Vagina (tissue), 2 donors: ENCODE data around the gene CYB561. TPM values are rescaled to one million over a fixed set of nuclear protein-coding genes. Genes with fewer than 3 reads are reported as not detected.

Source experiments
- DNase-seq, 2 donors: peaks; one replicate each; pipeline ENCODE4 v3.0.0-alpha.2; 2017; ENCODE audit errors: extremely low spot score in 2 of 2
- H3K27ac ChIP-seq: fragments of 200-600 bp; sonication (generic); one replicate; pipeline ENCODE4 v1.5.1; 2019
- H3K27me3 ChIP-seq: fragments of 200-600 bp; sonication (generic); one replicate; pipeline ENCODE4 v1.5.1; 2019
- H3K36me3 ChIP-seq, 2 donors: fragments of 200-600 bp; sonication (generic); one replicate each; pipeline ENCODE4 v1.5.1; 2017 to 2019
- H3K4me1 ChIP-seq: fragments of 200-600 bp; sonication (generic); one replicate; pipeline ENCODE4 v1.5.1; 2019
- H3K4me3 ChIP-seq, 2 donors: fragments of 200-600 bp; sonication (generic); 1 replicate in 1 of 2; 2 replicates in 1 of 2; pipeline ENCODE4 v1.5.1; 2016 to 2019
- H3K9me3 ChIP-seq: fragments of 200-600 bp; sonication (generic); one replicate; pipeline ENCODE4 v1.5.1; 2019
- POLR2A ChIP-seq, 2 donors: fragments of 450-650 bp; IDR thresholded peaks; one replicate each; pipeline ENCODE4 v1.6.1; 2017; ENCODE audit warnings: antibody characterized with exemption in 2 of 2, mild to moderate bottlenecking in 2 of 2, moderate library complexity in 2 of 2
- POLR2AphosphoS5 ChIP-seq, 2 donors: sonication (generic); formaldehyde crosslinking; IDR thresholded peaks; one replicate each; pipeline ENCODE4 v1.9.0; 2017; ENCODE audit warnings: antibody characterized with exemption in 2 of 2, mild to moderate bottlenecking in 2 of 2, low read depth in 1 of 2; ENCODE audit not compliant: insufficient read depth in 1 of 2
- intact Hi-C: fragments of 100-400 bp; cut with DNase I; formaldehyde crosslinking; loops from one replicate; pipeline ENCODE4 v1.15.1; 2023
- small RNA-seq: library from RNA; depleted of rRNA; stranded (forward); fragments of <200 nt; gene quantifications from one replicate; pipeline ENCODE3, GENCODE V24; 2016
- total RNA-seq: library from RNA; depleted of rRNA; stranded (reverse); fragments of >200 nt; gene quantifications from one replicate; pipeline ENCODE4 v1.2.3, GENCODE V29; 2016
- TF ChIP-seq, protein P1 (sequence below), 3 experiments: fragments of 450-650 bp in 2 of 3; fragments of 200-600 bp in 1 of 3; sonication (generic) in 1 of 3; IDR thresholded peaks; one replicate each; pipeline ENCODE4 v1.5.1; 2017 to 2019; ENCODE audit warnings: antibody characterized with exemption in 3 of 3, mild to moderate bottlenecking in 2 of 3, moderate library complexity in 2 of 3

The CYB561 gene
- total RNA-seq, 1 donor from 2014 or later: 46.2 TPM

DNA sequence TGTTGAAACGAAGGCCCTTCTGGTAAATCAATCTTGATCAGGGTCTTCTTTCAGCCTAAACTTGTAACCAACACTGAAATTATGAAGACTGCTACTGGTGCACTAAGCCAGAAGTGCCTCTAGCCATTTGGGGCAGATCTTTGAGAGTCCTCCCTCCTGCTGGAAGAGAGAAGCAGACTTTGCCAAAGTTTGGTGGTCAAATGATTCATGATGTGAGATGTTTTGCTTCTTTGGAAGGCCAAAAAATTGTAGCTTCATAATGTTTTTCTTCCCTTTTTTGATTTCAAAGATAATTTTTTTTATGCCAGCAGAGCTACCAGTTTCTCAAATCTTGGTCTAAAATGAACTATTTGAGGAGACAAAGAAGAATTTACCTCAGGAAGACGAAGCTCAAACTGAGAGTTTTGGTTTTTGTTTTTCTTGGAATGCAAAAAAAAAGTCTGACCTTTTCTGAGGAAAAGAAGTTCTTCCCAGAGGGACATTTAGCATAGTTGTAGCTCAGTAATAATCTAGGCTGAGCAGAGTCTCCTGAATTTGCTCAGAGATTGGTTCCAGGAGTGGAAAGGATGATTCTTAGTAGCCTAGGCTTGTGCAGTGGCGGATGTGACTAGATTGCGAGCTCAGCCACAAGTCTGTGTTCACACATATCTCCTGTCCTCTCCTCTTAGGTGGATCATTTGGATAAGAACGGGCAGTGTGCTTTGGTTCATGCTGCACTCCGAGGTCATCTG is 50.9 kb downstream of the CYB561 start:
- no peak overlapping the region for H3K27ac ChIP-seq
- no peaks in the 10 kb centered on the region for H3K9me3 ChIP-seq
- DNase-seq: no peak
- TF ChIP-seq, protein P1, sequence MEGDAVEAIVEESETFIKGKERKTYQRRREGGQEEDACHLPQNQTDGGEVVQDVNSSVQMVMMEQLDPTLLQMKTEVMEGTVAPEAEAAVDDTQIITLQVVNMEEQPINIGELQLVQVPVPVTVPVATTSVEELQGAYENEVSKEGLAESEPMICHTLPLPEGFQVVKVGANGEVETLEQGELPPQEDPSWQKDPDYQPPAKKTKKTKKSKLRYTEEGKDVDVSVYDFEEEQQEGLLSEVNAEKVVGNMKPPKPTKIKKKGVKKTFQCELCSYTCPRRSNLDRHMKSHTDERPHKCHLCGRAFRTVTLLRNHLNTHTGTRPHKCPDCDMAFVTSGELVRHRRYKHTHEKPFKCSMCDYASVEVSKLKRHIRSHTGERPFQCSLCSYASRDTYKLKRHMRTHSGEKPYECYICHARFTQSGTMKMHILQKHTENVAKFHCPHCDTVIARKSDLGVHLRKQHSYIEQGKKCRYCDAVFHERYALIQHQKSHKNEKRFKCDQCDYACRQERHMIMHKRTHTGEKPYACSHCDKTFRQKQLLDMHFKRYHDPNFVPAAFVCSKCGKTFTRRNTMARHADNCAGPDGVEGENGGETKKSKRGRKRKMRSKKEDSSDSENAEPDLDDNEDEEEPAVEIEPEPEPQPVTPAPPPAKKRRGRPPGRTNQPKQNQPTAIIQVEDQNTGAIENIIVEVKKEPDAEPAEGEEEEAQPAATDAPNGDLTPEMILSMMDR (IDR thresholded peaks at IDR 0.05): no peak
- TF ChIP-seq POLR2A (IDR thresholded peaks at IDR 0.05) (no peak), POLR2AphosphoS5 (IDR thresholded peaks at IDR 0.05; ENCODE audit: insufficient read depth in 1 of 2, low read depth in 1 of 2) (no peak)
- H3K4me1 ChIP-seq: peaks cover 21% of the 10 kb centered on the region
- intact Hi-C loops: no loop called here
- H3K4me3 ChIP-seq: no peak overlapping the region
- no peaks in the 10 kb centered on the region for H3K27me3 ChIP-seq
- peaks cover 0 to 6% of the 10 kb centered on the region in 2 donors for H3K36me3 ChIP-seq

GRCh38 chr17:63390090-63390489 is 56.0 kb downstream of the CYB561 start:
- intact Hi-C loops: no loop called here
- H3K27me3 ChIP-seq: no peaks in the 10 kb centered on the region
- no peaks in the 10 kb centered on the region for H3K36me3 ChIP-seq
- no peak overlapping the region for H3K27ac ChIP-seq
- DNase-seq: no peak
- H3K4me3 ChIP-seq: no peak overlapping the region
- H3K4me1 ChIP-seq: no peaks in the 10 kb centered on the region
- TF ChIP-seq, protein P1 (IDR thresholded peaks at IDR 0.05): no peak
- TF ChIP-seq POLR2AphosphoS5 (IDR thresholded peaks at IDR 0.05; ENCODE audit: insufficient read depth in 1 of 2, low read depth in 1 of 2) (no peak), POLR2A (IDR thresholded peaks at IDR 0.05) (no peak)
- no peaks in the 10 kb centered on the region for H3K9me3 ChIP-seq

DNA sequence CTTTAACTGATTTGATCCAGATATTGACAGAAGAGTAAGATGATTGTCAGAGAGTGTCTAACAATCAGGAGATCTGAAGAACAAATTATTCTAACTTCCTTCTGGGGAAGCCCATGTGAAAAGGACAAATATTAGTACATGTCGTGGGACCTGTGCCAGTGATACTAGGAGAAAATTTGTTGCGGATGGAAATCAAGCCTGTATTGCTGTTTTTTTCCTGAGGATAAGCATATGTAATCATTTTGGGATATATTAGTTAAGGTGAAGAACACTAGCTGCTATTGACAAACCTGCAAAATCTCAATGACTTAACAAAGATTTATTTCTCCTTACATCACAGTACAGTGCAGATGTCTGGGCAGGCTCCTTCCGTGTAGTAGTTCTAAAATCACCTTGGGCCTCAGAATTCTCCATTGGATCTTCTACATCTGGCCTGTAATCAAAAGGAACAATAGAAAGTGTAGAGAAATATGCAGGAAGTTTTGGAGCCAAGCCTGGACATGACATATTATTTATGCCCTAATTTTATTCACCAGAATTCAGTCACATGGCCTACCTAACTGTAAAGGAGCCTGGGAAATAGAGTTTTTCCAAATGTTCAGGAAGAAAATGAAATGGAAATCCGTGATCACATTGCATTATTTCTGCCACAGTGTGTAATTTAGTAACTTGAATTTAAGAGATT is 58.3 kb downstream of the CYB561 start:
- intact Hi-C loops: no loop called here
- Histone ChIP-seq H3K4me1 (no peaks in the 10 kb centered on the region), H3K27me3 (no peaks in the 10 kb centered on the region), H3K4me3 (no peak overlapping the region), H3K36me3 (no peaks in the 10 kb centered on the region), H3K27ac (no peak overlapping the region), H3K9me3 (no peaks in the 10 kb centered on the region)
- DNase-seq: no peak
- no peak for TF ChIP-seq POLR2A (IDR thresholded peaks at IDR 0.05)
- peak in 1 of 2 donors; percentile 15 for TF ChIP-seq POLR2AphosphoS5 (IDR thresholded peaks at IDR 0.05; ENCODE audit: insufficient read depth in 1 of 2, low read depth in 1 of 2)
- TF ChIP-seq, protein P1 (IDR thresholded peaks at IDR 0.05): no peak

DNA sequence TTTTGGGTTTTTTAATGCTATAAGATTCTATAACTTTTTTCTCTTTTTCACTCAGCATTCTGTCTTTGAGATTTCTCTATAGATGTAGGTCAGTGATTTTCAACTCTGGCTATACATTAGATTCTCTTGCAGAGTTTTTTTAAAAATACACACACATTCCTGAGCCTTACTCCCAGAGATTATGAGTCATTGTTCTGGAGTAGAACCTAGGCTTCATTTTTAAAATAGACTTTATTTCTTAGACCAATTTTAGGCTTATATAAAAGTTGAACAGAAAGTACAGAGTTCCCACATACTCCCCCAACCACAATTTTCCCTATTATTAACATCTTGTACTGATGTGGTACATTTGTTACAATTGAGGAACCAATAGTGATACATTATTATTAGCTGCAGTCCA is 63.3 kb downstream of the CYB561 start:
- H3K36me3 ChIP-seq: no peaks in the 10 kb centered on the region
- no peak overlapping the region for H3K4me3 ChIP-seq
- H3K27ac ChIP-seq: no peak overlapping the region
- DNase-seq: no peak
- no peaks in the 10 kb centered on the region for H3K4me1 ChIP-seq
- TF ChIP-seq, protein P1 (IDR thresholded peaks at IDR 0.05): no peak
- TF ChIP-seq POLR2AphosphoS5 (IDR thresholded peaks at IDR 0.05; ENCODE audit: insufficient read depth in 1 of 2, low read depth in 1 of 2) (no peak), POLR2A (IDR thresholded peaks at IDR 0.05) (no peak)
- no peaks in the 10 kb centered on the region for H3K9me3 ChIP-seq
- no peaks in the 10 kb centered on the region for H3K27me3 ChIP-seq
- intact Hi-C loops: no loop called here

Small RNA genes within 50 kb of the gene (small RNA-seq; reads per million reads assigned to genes)
- not detected for gene AC005828.6

Other genes starting within 250 kb of the CYB561 start
- gene ACE, start 30.8 kb upstream of the CYB561 start, total RNA-seq: 9.6 TPM
- not detected for gene KCNH6, start 77.1 kb upstream of the CYB561 start, total RNA-seq
- gene DCAF7, start 104.2 kb upstream of the CYB561 start, total RNA-seq: 34.1 TPM
- gene TACO1, start 154.6 kb upstream of the CYB561 start, total RNA-seq: 20.9 TPM
- gene MAP3K3, start 176.1 kb upstream of the CYB561 start, total RNA-seq: 35.4 TPM